SK-N-MC (cell line): ENCODE results near the gene AP4E1.

ENCODE experiments used
- EZH2 ChIP-seq: fragments of 200-600 bp; sonication (generic); IDR thresholded peaks from one replicate; pipeline ENCODE4 v1.6.1; 2017; ENCODE audit warnings: antibody characterized with exemption
- POLR2AphosphoS5 ChIP-seq: IDR thresholded peaks from 2 replicates; pipeline ENCODE4 v1.6.1; 2012; ENCODE audit warnings: mild to moderate bottlenecking, low read depth, low read length, borderline replicate concordance

DNA sequence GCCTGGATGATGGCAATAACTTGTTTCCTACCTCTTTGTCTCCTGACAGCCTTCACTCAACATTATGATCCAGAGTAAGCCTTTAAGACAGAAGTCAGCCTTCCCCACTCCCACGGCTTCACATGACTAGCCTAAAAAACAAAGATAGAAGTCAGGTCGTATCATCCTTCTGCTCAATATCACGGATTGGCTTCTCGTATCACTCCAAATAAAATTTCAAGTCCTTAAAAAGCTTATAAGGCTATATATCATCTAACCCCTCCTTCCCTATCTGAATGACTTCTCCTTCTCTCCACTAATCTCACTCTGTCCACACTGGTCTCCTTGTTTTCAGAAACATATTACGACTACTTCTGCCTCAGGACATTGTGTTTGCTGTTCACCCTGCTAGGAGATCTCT, 47.7 kb upstream of the AP4E1 start:
- TF ChIP-seq EZH2, result no peak
- no peak for TF ChIP-seq POLR2AphosphoS5
